ENCODE results near the gene STK10.

The STK10 gene

GRCh38 chr5:172002310-172002709 lies 185.7 kb downstream of the STK10 start (continued):
- TF ChIP-seq CREB5 (CRISPR knock-in tag; IDR thresholded peaks at IDR 0.05; ENCODE audit: low read depth) (no peak), ZNF8 (CRISPR knock-in tag; IDR thresholded peaks at IDR 0.05) (no peak), GLIS3 (CRISPR knock-in tag; IDR thresholded peaks at IDR 0.05) (no peak), ZFP30 (CRISPR knock-in tag; IDR thresholded peaks at IDR 0.05) (no peak), ZNF565 (CRISPR knock-in tag; conservative IDR thresholded peaks at IDR 0.05; ENCODE audit: low read depth) (no peak)

- no peak for ATAC-seq
- no peak for TF ChIP-seq OSR1 (CRISPR knock-in tag; IDR thresholded peaks at IDR 0.05)
- no peak for TF ChIP-seq RARB (CRISPR knock-in tag; IDR thresholded peaks at IDR 0.05)
- TF ChIP-seq TOX (CRISPR knock-in tag; IDR thresholded peaks at IDR 0.05; ENCODE audit: borderline replicate concordance): no peak
- TF ChIP-seq BACH2 (CRISPR knock-in tag; IDR thresholded peaks at IDR 0.05; ENCODE audit: borderline replicate concordance): no peak
- TF ChIP-seq ZFP3 (CRISPR knock-in tag; IDR thresholded peaks at IDR 0.05): no peak
- no peak for TF ChIP-seq SNAI2 (CRISPR knock-in tag; IDR thresholded peaks at IDR 0.05)
- no peak for TF ChIP-seq ZNF8 (CRISPR knock-in tag; IDR thresholded peaks at IDR 0.05)
- no peak for TF ChIP-seq TSHZ2 (CRISPR knock-in tag; IDR thresholded peaks at IDR 0.05)
- TF ChIP-seq ZNF565 (CRISPR knock-in tag; conservative IDR thresholded peaks at IDR 0.05; ENCODE audit: low read depth): no peak
- no peak for TF ChIP-seq ARNTL (CRISPR knock-in tag; IDR thresholded peaks at IDR 0.05; ENCODE audit: borderline replicate concordance, low read depth)
- TF ChIP-seq POU6F1 (CRISPR knock-in tag; IDR thresholded peaks at IDR 0.05; ENCODE audit: borderline replicate concordance, low read depth): no peak
- no peak for TF ChIP-seq ZFP30 (CRISPR knock-in tag; IDR thresholded peaks at IDR 0.05)
- TF ChIP-seq ESRRG (CRISPR knock-in tag; IDR thresholded peaks at IDR 0.05): no peak
- TF ChIP-seq ISL1 (CRISPR knock-in tag; IDR thresholded peaks at IDR 0.05): no peak
- no peak for TF ChIP-seq ZC3H10 (CRISPR knock-in tag; IDR thresholded peaks at IDR 0.05)
- no peak for TF ChIP-seq CREB5 (CRISPR knock-in tag; IDR thresholded peaks at IDR 0.05; ENCODE audit: low read depth)
- no peak for TF ChIP-seq ZNF70 (CRISPR knock-in tag; IDR thresholded peaks at IDR 0.05)
- no peak for TF ChIP-seq CSRNP3 (CRISPR knock-in tag; IDR thresholded peaks at IDR 0.05)
- no peak for TF ChIP-seq TCF4 (CRISPR knock-in tag; IDR thresholded peaks at IDR 0.05; ENCODE audit: borderline replicate concordance)
Measured at GRCh38 chr5:171999877-172000276, 188.1 kb downstream of the STK10 start.

- no peak for ATAC-seq
- TF ChIP-seq GLIS3 (CRISPR knock-in tag; IDR thresholded peaks at IDR 0.05) (no peak), CSDC2 (CRISPR knock-in tag; IDR thresholded peaks at IDR 0.05) (no peak), ISL1 (CRISPR knock-in tag; IDR thresholded peaks at IDR 0.05) (no peak), PATZ1 (CRISPR knock-in tag; IDR thresholded peaks at IDR 0.05; ENCODE audit: borderline replicate concordance) (no peak)
Measured at GRCh38 chr5:171999100-171999499, 188.9 kb downstream of the STK10 start.
